Endothelial cell of umbilical vein (primary cell): ENCODE data around the gene NMT2. TPM values are rescaled to one million over a fixed set of nuclear protein-coding genes. Genes with fewer than 3 reads are reported as not detected.

ENCODE experiments used
- BruUV-seq: library from RNA; stranded (reverse); fragments of 400-500 nt; replicated peaks from 2 replicates; lab custom pipeline; 2021; lab: Mats Ljungman, UMichigan
- CTCF ChIA-PET: fragments of 300-600, 350-600 bp; sonication (Branson Sonifier 250); formaldehyde crosslinking; loops from one replicate; lab custom pipeline; 2021; ENCODE audit warnings: antibody characterized with exemption, inconsistent platforms; lab: Charles Lee
- POLR2A ChIA-PET: fragments of 300-600, 350-600 bp; sonication (Branson Sonifier 250); formaldehyde crosslinking; loops from one replicate; lab custom pipeline; 2021; ENCODE audit warnings: antibody characterized with exemption, inconsistent platforms; lab: Charles Lee
- DNase-seq: peaks from one replicate; pipeline ENCODE4 v3.0.0-alpha.2; 2011; ENCODE audit warnings: low read depth, low spot score
- FAIRE-seq: peaks from 2 replicates; lab custom pipeline; 2011; peaks lifted over from hg19 to GRCh38; lab: Jason Lieb, UNC
- H2AFZ ChIP-seq: 2 replicates; pipeline ENCODE4 v1.6.0; 2012; ENCODE audit warnings: low read depth, low read length, control low read depth, inconsistent platforms
- H3K27ac ChIP-seq: 2 replicates; pipeline ENCODE4 v1.5.1; 2011; ENCODE audit warnings: low read depth, mild to moderate bottlenecking, control low read depth, low read length, moderate library complexity; ENCODE audit not compliant: insufficient read depth
- H3K27me3 ChIP-seq, 2 experiments: 2 replicates each; pipeline versions ENCODE4 v1.6.0 to v1.6.1; 2011; ENCODE audit warnings: low read length in 2 of 2, mixed read lengths in 1 of 2; ENCODE audit not compliant: control insufficient read depth in 2 of 2, insufficient read depth in 2 of 2
- H3K36me3 ChIP-seq, 2 experiments: 2 replicates in 1 of 2; 3 replicates in 1 of 2; pipeline ENCODE4 v1.5.1; 2011; ENCODE audit warnings: low read length in 2 of 2, mild to moderate bottlenecking in 1 of 2, moderate library complexity in 1 of 2; ENCODE audit not compliant: control insufficient read depth in 2 of 2, insufficient read depth in 2 of 2; ENCODE audit errors: extremely low read depth in 1 of 2
- H3K4me1 ChIP-seq: 3 replicates; pipeline ENCODE4 v1.5.1; 2011; ENCODE audit warnings: mild to moderate bottlenecking, low read length; ENCODE audit not compliant: control insufficient read depth, insufficient read depth; ENCODE audit errors: extremely low read depth
- H3K4me2 ChIP-seq: 2 replicates; pipeline ENCODE4 v1.6.1; 2011; ENCODE audit warnings: low read length, control low read depth, mixed read lengths; ENCODE audit not compliant: insufficient read depth
- H3K4me3 ChIP-seq, 3 experiments: fragments of 200-600 bp in 1 of 3; sonication (generic), shearing (Covaris generic) in 1 of 3; replicated peaks in 1 of 3; 2 replicates each; pipeline ENCODE4 v1.5.1; 2011 to 2016; ENCODE audit warnings: control low read depth in 3 of 3, low read length in 3 of 3, mild to moderate bottlenecking in 2 of 3, inconsistent platforms in 1 of 3, low read depth in 1 of 3, moderate library complexity in 1 of 3; ENCODE audit not compliant: insufficient read depth in 1 of 3
- H3K79me2 ChIP-seq: 2 replicates; pipeline ENCODE4 v1.6.0; 2012; ENCODE audit warnings: low read length, inconsistent platforms; ENCODE audit not compliant: control insufficient read depth, insufficient read depth
- H3K9ac ChIP-seq: replicated peaks from 2 replicates; pipeline ENCODE3; 2011; ENCODE audit warnings: low read length, control low read depth; ENCODE audit not compliant: insufficient read depth; ENCODE audit errors: extremely low read depth
- H3K9me1 ChIP-seq: replicated peaks from 3 replicates; pipeline ENCODE4 v1.6.0; 2011; ENCODE audit warnings: mild to moderate bottlenecking, low read length; ENCODE audit not compliant: control insufficient read depth, insufficient read depth; ENCODE audit errors: extremely low read depth
- H3K9me3 ChIP-seq: replicated peaks from 2 replicates; pipeline ENCODE4 v1.5.1; 2012; ENCODE audit warnings: low read length, inconsistent platforms; ENCODE audit not compliant: control insufficient read depth, insufficient read depth
- H4K20me1 ChIP-seq: replicated peaks from 2 replicates; pipeline ENCODE3; 2011; ENCODE audit warnings: mild to moderate bottlenecking, low read length; ENCODE audit not compliant: control insufficient read depth, insufficient read depth; ENCODE audit errors: extremely low read depth
- EZH2 ChIP-seq: IDR thresholded peaks from 2 replicates; pipeline ENCODE4 v1.6.1; 2012; ENCODE audit warnings: borderline replicate concordance, low read depth, mild to moderate bottlenecking, moderate library complexity, low read length, inconsistent platforms; ENCODE audit not compliant: severe bottlenecking
- FOS ChIP-seq: IDR thresholded peaks from 2 replicates; pipeline ENCODE4 v1.6.1; 2011; ENCODE audit warnings: mild to moderate bottlenecking, low read length, moderate library complexity, borderline replicate concordance; ENCODE audit not compliant: insufficient read depth
- GATA2 ChIP-seq: IDR thresholded peaks from 2 replicates; pipeline ENCODE4 v1.7.0; 2011; ENCODE audit warnings: low read depth, mild to moderate bottlenecking, moderate library complexity, mixed read lengths, low read length; ENCODE audit not compliant: insufficient read length, insufficient read depth
- JUN ChIP-seq: IDR thresholded peaks from 2 replicates; pipeline ENCODE4 v1.6.1; 2011; ENCODE audit warnings: borderline replicate concordance, low read depth; ENCODE audit not compliant: insufficient read length, insufficient read depth
- dilution Hi-C: fragments of 300-500 bp; cut with MboI; formaldehyde crosslinking; loops from one replicate; pipeline ENCODE4 v1.15.0; 2019; ENCODE audit warnings: low sequenced_read_pairs; ENCODE audit not compliant: extremely low pct_ligation_motif_present
- intact Hi-C: fragments of 100-400 bp; cut with micrococcal nuclease; formaldehyde crosslinking; loops from one replicate; pipeline ENCODE4 v1.10.0; 2022
- polyA plus RNA-seq, 4 experiments: library from polyadenylated mRNA; depleted of rRNA in 3 of 4; stranded (reverse) in 3 of 4; unstranded in 1 of 4; fragments of >200 nt; gene quantifications; 2 replicates each; pipeline versions ENCODE4 v1.2.1 to v1.2.3, GENCODE V29; 2011 to 2012; ENCODE audit warnings: missing spikeins in 1 of 4
- total RNA-seq: library from RNA; stranded (reverse); gene quantifications from 2 replicates; pipeline ENCODE4 v1.2.3, GENCODE V29; 2021
- TF ChIP-seq, protein P1 (sequence below), 2 donors: IDR thresholded peaks; 1 replicate in 1 of 2; 2 replicates in 1 of 2; pipeline ENCODE4 v1.5.1; 2011; ENCODE audit warnings: low read length in 2 of 2, mild to moderate bottlenecking in 2 of 2, moderate library complexity in 2 of 2, control low read depth in 1 of 2, inconsistent platforms in 1 of 2, low read depth in 1 of 2; ENCODE audit not compliant: insufficient read depth in 1 of 2; ENCODE audit errors: extremely low read depth in 1 of 2

Gene NMT2
- total and polyA plus RNA-seq, 2 donors (not counting 3 experiments of a cell fraction or from before 2014, with no cell fraction given) = 39.0 to 109 TPM

DNA sequence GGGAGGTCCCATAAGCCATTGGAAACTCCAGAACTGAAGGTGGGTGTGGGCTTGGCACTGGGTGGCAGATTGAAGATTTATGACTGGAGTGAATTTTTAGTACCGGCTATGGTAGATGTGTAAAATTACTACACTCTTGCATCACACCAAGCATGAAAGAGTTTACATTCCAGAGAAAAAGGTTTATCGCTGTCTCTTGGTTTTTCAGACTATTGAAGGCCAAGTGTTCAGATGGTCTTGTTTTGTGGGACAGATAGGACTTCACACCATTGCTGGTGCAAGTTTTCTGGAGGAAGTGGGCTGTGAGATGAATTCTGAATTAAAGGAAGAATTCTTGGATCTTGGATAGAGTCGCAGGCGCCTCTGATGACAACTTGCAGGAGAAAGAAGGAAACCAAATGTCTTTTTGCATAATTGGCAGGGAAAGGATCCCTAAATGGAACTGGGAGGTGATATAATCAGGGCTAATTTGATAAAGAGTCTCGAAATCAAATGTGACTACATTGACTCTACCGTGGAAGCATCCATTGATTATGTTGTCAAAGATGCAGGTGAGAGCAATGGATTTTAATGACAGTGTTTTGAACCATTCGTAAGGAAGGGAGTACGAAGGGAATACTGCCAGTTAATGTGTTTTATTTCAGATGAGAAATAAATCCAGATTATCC is 14.2 kb upstream of the NMT2 start:
- no peak for DNase-seq
- H3K9me1 ChIP-seq = no peaks in the 10 kb centered on the region
- no peaks in the 10 kb centered on the region for H3K4me1 ChIP-seq
- no peak overlapping the region for H3K27ac ChIP-seq
- no peak overlapping the region for H3K4me3 ChIP-seq
- BruUV-seq = no TSS peak
- H3K79me2 ChIP-seq = no peaks in the 10 kb centered on the region
- intact Hi-C loops (no loop called here), dilution Hi-C loops (no loop called here)
- no peak for FAIRE-seq
- H3K36me3 ChIP-seq = no peaks in the 10 kb centered on the region
- TF ChIP-seq EZH2 = no peak
- no peak for TF ChIP-seq JUN
- TF ChIP-seq, protein P1, sequence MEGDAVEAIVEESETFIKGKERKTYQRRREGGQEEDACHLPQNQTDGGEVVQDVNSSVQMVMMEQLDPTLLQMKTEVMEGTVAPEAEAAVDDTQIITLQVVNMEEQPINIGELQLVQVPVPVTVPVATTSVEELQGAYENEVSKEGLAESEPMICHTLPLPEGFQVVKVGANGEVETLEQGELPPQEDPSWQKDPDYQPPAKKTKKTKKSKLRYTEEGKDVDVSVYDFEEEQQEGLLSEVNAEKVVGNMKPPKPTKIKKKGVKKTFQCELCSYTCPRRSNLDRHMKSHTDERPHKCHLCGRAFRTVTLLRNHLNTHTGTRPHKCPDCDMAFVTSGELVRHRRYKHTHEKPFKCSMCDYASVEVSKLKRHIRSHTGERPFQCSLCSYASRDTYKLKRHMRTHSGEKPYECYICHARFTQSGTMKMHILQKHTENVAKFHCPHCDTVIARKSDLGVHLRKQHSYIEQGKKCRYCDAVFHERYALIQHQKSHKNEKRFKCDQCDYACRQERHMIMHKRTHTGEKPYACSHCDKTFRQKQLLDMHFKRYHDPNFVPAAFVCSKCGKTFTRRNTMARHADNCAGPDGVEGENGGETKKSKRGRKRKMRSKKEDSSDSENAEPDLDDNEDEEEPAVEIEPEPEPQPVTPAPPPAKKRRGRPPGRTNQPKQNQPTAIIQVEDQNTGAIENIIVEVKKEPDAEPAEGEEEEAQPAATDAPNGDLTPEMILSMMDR (IDR thresholded peaks at IDR 0.05; ENCODE audit: extremely low read depth in 1 of 2, insufficient read depth in 1 of 2, low read depth in 1 of 2, low read length in 2 of 2) = no peak
- TF ChIP-seq GATA2 = no peak
- TF ChIP-seq FOS = no peak
- H3K4me2 ChIP-seq = no peak overlapping the region
- no peaks in the 10 kb centered on the region for H3K9me3 ChIP-seq
- no peak overlapping the region for H2AFZ ChIP-seq
- no peaks in the 10 kb centered on the region for H4K20me1 ChIP-seq
- no peak overlapping the region for H3K9ac ChIP-seq
- H3K27me3 ChIP-seq = peaks cover 2 to 3% of the 10 kb centered on the region in 2 experiments
- ChIA-PET CTCF (interaction anchor here (0.9 kb wide), 1 partner anchor 9 kb away, joined by 3 read pairs; no protein-coding TSS in a partner anchor), POLR2A (no interaction called here)
